ENCODE data around the gene EIF2B5. TPM values are rescaled to one million over a fixed set of nuclear protein-coding genes. Genes with fewer than 3 reads are reported as not detected.

The EIF2B5 gene
- total RNA-seq, 2 experiments from 2014 or later: 54.7 to 61.8 TPM

GRCh38 chr3:184181596-184181995 is 46.4 kb downstream of the EIF2B5 start:
- Mint-ChIP-seq H3K9me3 (no peaks in the 10 kb centered on the region), H3K27ac (no peak overlapping the region), H3K27me3 (no peaks in the 10 kb centered on the region), H3K4me3 (no peak overlapping the region), H3K36me3 (peaks cover 20% of the 10 kb centered on the region), H3K4me1 (peaks cover 10% of the 10 kb centered on the region)
- POLR2A ChIA-PET: interaction anchor here (0.6 kb wide), 1 partner anchor 31 kb away, joined by 5 read pairs; no protein-coding TSS in a partner anchor
- no peak for ATAC-seq (ENCODE audit: low read depth)
- no peak for DNase-seq

- Mint-ChIP-seq H3K4me1 (peaks cover 18% of the 10 kb centered on the region), H3K9me3 (no peaks in the 10 kb centered on the region), H3K27me3 (no peaks in the 10 kb centered on the region), H3K27ac (no peak overlapping the region), H3K36me3 (peaks cover 23% of the 10 kb centered on the region), H3K4me3 (no peak overlapping the region)
- DNase-seq (no peak), ATAC-seq (ENCODE audit: low read depth) (no peak)
- POLR2A ChIA-PET: no interaction called here
These were observed 48.5 kb downstream of the EIF2B5 start for GRCh38 chr3:184183679-184184078.

GRCh38 chr3:184184546-184185230 is 49.5 kb downstream of the EIF2B5 start:
- DNase-seq (no peak), ATAC-seq (ENCODE audit: low read depth) (no peak)
- POLR2A ChIA-PET: interaction anchor here (2.2 kb wide), 1 partner anchor 10 kb away, joined by 8 read pairs; no protein-coding TSS in a partner anchor
- Mint-ChIP-seq H3K27ac (peak overlapping the region; percentile 94), H3K4me3 (peak overlapping the region; percentile 98), H3K36me3 (peaks cover 23% of the 10 kb centered on the region), H3K27me3 (no peaks in the 10 kb centered on the region), H3K9me3 (no peaks in the 10 kb centered on the region), H3K4me1 (peaks cover 18% of the 10 kb centered on the region)

GRCh38 chr3:184185461-184186183 is 50.5 kb downstream of the EIF2B5 start:
- Mint-ChIP-seq H3K27me3 (no peaks in the 10 kb centered on the region), H3K4me3 (peak overlapping the region; percentile 98), H3K27ac (peak overlapping the region; percentile 94), H3K4me1 (peaks cover 18% of the 10 kb centered on the region), H3K36me3 (peaks cover 21% of the 10 kb centered on the region), H3K9me3 (no peaks in the 10 kb centered on the region)
- POLR2A ChIA-PET: interaction anchor here (0.7 to 2.2 kb wide), 4 partner anchors 11 to 51 kb away, joined by 4 to 8 read pairs (median 4); no protein-coding TSS in a partner anchor
- DNase-seq (peak; percentile 99), ATAC-seq (ENCODE audit: low read depth) (peak; percentile 94)

- H3K4me3 Mint-ChIP-seq: peak within 1 kb of the TSS; percentile 98
- POLR2A ChIA-PET: interaction anchor here (0.6 to 2.2 kb wide), 7 partner anchors 11 to 473 kb away, joined by 3 to 8 read pairs (median 4); partner anchors contain the start of gene EIF2B5
- ATAC-seq (ENCODE audit: low read depth) (peak; percentile 33), DNase-seq (no peak)
- peak within 1 kb of the TSS; percentile 94 for H3K27ac Mint-ChIP-seq
- H3K36me3 Mint-ChIP-seq: peaks cover 23% of the 10 kb centered on the region
- no peaks in the 10 kb centered on the region for H3K27me3 Mint-ChIP-seq
- H3K9me3 Mint-ChIP-seq: no peaks in the 10 kb centered on the region
- H3K4me1 Mint-ChIP-seq: peaks cover 18% of the 10 kb centered on the region
These were observed 51.2 kb downstream of the EIF2B5 start, which contains the start of gene ABCF3 for GRCh38 chr3:184186184-184186901. Gene ABCF3 (plus strand): TSS chr3:184186199. CDS start chr3:184186208, 9 bp downstream.

- H3K4me3 Mint-ChIP-seq: peak overlapping the region; percentile 98
- peaks cover 19% of the 10 kb centered on the region for H3K36me3 Mint-ChIP-seq
- DNase-seq (no peak), ATAC-seq (ENCODE audit: low read depth) (no peak)
- peaks cover 18% of the 10 kb centered on the region for H3K4me1 Mint-ChIP-seq
- H3K9me3 Mint-ChIP-seq: no peaks in the 10 kb centered on the region
- no peaks in the 10 kb centered on the region for H3K27me3 Mint-ChIP-seq
- peak overlapping the region; percentile 94 for H3K27ac Mint-ChIP-seq
- POLR2A ChIA-PET: interaction anchor here (0.6 to 1.8 kb wide), 4 partner anchors 22 to 473 kb away, joined by 3 to 5 read pairs (median 4); partner anchors contain the start of gene EIF2B5
These were observed 51.7 kb downstream of the EIF2B5 start for GRCh38 chr3:184186902-184187207.

GRCh38 chr3:184188080-184188479 is 52.9 kb downstream of the EIF2B5 start:
- Mint-ChIP-seq H3K27me3 (no peaks in the 10 kb centered on the region), H3K9me3 (no peaks in the 10 kb centered on the region), H3K27ac (no peak overlapping the region), H3K4me3 (no peak overlapping the region), H3K36me3 (peaks cover 24% of the 10 kb centered on the region), H3K4me1 (peaks cover 18% of the 10 kb centered on the region)
- ATAC-seq (ENCODE audit: low read depth) (no peak), DNase-seq (no peak)
- POLR2A ChIA-PET: no interaction called here

GRCh38 chr3:184189421-184189820 is 54.3 kb downstream of the EIF2B5 start:
- DNase-seq (no peak), ATAC-seq (ENCODE audit: low read depth) (no peak)
- peaks cover 21% of the 10 kb centered on the region for H3K36me3 Mint-ChIP-seq
- POLR2A ChIA-PET: no interaction called here
- no peaks in the 10 kb centered on the region for H3K27me3 Mint-ChIP-seq
- H3K9me3 Mint-ChIP-seq: no peaks in the 10 kb centered on the region
- no peak overlapping the region for H3K4me3 Mint-ChIP-seq
- no peak overlapping the region for H3K27ac Mint-ChIP-seq
- peaks cover 18% of the 10 kb centered on the region for H3K4me1 Mint-ChIP-seq

- Mint-ChIP-seq H3K27me3 (no peaks in the 10 kb centered on the region), H3K9me3 (no peaks in the 10 kb centered on the region), H3K36me3 (peaks cover 19% of the 10 kb centered on the region), H3K4me1 (peaks cover 2% of the 10 kb centered on the region), H3K27ac (peak overlapping the region; percentile 34), H3K4me3 (no peak overlapping the region)
- ATAC-seq (ENCODE audit: low read depth) (no peak), DNase-seq (no peak)
- POLR2A ChIA-PET: no interaction called here
These were observed 57.7 kb downstream of the EIF2B5 start for GRCh38 chr3:184192889-184193288.

- Mint-ChIP-seq H3K27me3 (no peaks in the 10 kb centered on the region), H3K4me1 (no peaks in the 10 kb centered on the region), H3K27ac (no peak overlapping the region), H3K4me3 (no peak overlapping the region), H3K36me3 (peaks cover 18% of the 10 kb centered on the region), H3K9me3 (no peaks in the 10 kb centered on the region)
- ATAC-seq (ENCODE audit: low read depth) (no peak), DNase-seq (no peak)
- POLR2A ChIA-PET: no interaction called here
These were observed 58.9 kb downstream of the EIF2B5 start for GRCh38 chr3:184193991-184194539.

Other genes starting within 250 kb of the EIF2B5 start
- gene ABCC5, start 117.5 kb upstream of the EIF2B5 start, total RNA-seq: 10 to 100 TPM; 25.1 to 25.6 TPM
- gene HTR3D, start 103.6 kb upstream of the EIF2B5 start, total RNA-seq: not detected
- not detected for gene HTR3C, start 82.3 kb upstream of the EIF2B5 start, total RNA-seq
- gene HTR3E, start 38.3 kb upstream of the EIF2B5 start, total RNA-seq: not detected
- 10 to 100 TPM; 39.9 to 41.0 TPM for gene DVL3, start 20.0 kb downstream of the EIF2B5 start, total RNA-seq
- 100 to 1,000 TPM; 210 to 213 TPM for gene AP2M1, start 39.5 kb downstream of the EIF2B5 start, total RNA-seq
- gene ABCF3, start 50.8 kb downstream of the EIF2B5 start, total RNA-seq: 10 to 100 TPM; 68.6 to 76.3 TPM
- under 1 TPM in 1 of 2 experiments, not detected in 1; 0.25 TPM for gene VWA5B2, start 94.2 kb downstream of the EIF2B5 start, total RNA-seq
- gene ALG3, start 113.6 kb downstream of the EIF2B5 start, total RNA-seq: 10 to 100 TPM; 38.8 to 38.9 TPM
- 1 to 10 TPM; 2.5 to 3.3 TPM for gene EEF1AKMT4, start 114.3 kb downstream of the EIF2B5 start, total RNA-seq
- not detected for gene CAMK2N2, start 126.2 kb downstream of the EIF2B5 start, total RNA-seq
- gene ECE2, start 140.7 kb downstream of the EIF2B5 start, total RNA-seq: not detected
- gene PSMD2, start 163.9 kb downstream of the EIF2B5 start, total RNA-seq: 100 to 1,000 TPM; 171 to 172 TPM
- 100 to 1,000 TPM; 253 to 258 TPM for gene EIF4G1, start 179.2 kb downstream of the EIF2B5 start, total RNA-seq
- gene FAM131A, start 202.2 kb downstream of the EIF2B5 start, total RNA-seq: 1 to 10 TPM; 5.5 to 6.1 TPM
- gene CLCN2, start 226.2 kb downstream of the EIF2B5 start, total RNA-seq: 1 to 10 TPM; 5.7 to 6.8 TPM
- gene POLR2H, start 226.4 kb downstream of the EIF2B5 start, total RNA-seq: 10 to 100 TPM; 86.5 to 88.2 TPM
- gene THPO, start 242.8 kb downstream of the EIF2B5 start, total RNA-seq: not detected
- not detected for gene CHRD, start 244.7 kb downstream of the EIF2B5 start, total RNA-seq

All from activated naive CD8-positive, alpha-beta T cell treated with anti-CD3 and anti-CD28 coated beads, Interleukin-2, amount 10 ng/mL, durations not matched to agents 7 days and 5 days (primary cell).